DMS114 treated with DMSO at 0.1 percent for 48 hours (cell line): ENCODE data around the gene CREB5.

Experiments used
- DNase-seq: peaks from one replicate; lab custom pipeline; 2025; ENCODE audit not compliant: unreplicated experiment; lab: John Stamatoyannopoulos, UW

CREB5 gene

DNA sequence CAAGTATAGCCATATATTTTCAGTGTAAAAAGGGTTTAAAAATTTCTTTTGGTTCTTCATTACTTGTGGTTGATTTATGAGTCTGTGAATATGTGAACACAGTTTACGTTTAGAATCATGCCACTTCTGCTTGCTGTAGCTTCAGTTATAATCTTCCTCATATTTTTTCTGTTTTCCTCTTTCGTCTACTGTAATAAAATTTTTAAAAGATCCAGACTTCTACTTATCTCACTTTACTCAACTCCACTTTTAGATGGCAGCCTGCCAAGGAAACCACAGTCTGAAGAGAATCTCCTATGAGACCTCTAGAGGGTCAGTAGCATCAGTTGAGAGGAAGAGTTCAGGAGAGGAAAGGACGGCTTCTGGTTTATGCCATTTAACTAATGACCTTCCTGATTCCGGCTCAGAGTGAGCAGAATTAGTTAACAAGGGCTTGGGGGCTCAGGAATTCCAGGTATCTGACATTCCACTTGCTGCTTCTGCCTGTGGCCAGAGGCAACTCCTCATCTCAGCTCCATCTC, 21.4 kb downstream of the CREB5 start:
- DNase-seq, result no peak

DNA sequence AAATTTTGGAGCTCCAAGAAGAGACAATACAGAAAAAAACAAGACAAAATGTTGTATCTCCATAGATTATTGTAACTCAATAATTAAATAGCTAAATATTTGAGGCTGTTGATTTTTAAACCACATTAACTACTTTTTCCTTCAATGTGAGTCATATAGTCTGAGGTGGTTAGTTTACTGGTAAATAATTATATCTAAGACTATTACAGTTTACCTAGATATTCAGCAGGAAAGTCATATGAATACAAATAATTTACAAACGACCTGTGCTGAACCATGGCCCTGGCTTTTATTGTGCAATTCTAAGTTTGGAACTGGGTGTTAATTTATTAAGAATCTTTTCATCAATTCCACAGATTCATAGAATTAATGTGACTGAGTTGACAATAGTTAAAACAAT, 22.2 kb downstream of the CREB5 start:
- no peak for DNase-seq

DNA sequence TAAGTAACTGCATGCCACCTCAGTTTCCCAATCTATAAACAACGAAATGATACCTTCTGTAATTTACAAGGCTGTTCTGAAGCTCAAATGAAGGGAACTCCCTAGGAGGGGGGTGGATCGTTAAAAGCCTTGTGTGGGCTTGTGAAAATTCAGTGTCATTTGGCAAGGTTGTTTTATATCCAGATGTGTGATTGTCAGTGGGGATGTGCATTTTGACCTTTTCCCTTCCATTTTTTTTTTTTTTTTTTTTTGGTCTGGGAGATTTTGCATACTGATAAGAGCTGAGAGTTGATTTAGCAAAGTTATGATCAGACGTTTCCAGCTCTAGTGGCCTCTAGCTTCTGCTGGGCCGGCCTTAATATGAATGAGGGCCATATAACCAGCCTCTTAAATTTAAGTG, 22.8 kb downstream of the CREB5 start:
- no peak for DNase-seq

DNA sequence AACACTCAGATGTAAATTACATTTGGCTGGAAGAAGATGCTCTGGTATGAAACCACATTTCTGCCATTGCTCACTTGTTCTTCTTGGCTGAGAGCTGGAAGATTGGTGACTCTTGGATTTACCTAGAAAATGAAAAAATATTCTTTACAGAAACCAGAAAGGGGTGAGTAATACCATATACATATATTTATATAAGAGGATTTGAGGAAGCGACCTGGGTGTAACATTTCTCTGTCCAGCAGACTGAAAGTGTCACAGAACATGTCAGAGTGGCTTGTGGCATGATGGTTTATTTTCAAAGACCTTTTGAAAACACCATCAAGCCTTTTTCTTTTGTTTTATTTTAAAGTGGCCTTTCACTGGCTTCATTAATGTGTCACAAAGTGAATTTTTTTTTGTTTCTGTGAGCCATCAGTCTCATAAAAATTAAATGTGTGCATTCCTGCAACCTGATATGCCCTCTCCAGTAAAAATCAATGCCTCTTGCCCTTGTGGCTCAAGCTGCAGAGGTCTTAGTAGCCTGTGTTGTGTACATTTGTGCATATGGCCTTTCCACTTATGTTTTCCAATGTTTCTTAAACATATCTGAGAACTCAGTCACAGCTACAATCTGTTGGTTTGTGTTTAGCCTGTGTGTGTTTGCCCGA, 23.5 kb downstream of the CREB5 start:
- DNase-seq, result no peak

DNA sequence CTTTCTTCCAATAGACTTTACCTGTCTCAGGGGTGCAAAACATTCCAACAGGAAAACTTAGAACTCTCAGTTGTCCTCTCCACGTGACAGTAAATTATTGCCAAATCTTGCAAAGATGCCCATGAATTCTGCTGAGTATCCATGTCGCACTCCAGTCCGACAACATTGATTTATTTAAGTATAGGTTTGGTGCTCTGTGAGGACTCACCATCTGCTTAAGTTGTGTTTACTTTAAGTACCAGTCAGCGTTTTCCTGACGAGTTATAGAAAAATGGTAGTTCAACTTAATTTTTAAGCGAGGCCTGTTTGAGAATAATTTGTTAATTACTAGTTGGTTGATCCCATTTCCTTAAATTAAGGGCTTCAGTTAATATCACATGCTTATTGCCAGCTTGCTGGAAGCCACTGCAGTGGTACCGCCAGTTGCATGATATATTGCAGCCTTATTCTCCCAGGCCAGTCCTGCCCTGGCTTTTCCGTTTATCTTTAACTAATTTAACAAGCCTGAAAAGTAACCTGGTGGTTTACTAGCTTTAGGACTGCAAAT, 27.8 kb downstream of the CREB5 start:
- DNase-seq, result no peak

DNA sequence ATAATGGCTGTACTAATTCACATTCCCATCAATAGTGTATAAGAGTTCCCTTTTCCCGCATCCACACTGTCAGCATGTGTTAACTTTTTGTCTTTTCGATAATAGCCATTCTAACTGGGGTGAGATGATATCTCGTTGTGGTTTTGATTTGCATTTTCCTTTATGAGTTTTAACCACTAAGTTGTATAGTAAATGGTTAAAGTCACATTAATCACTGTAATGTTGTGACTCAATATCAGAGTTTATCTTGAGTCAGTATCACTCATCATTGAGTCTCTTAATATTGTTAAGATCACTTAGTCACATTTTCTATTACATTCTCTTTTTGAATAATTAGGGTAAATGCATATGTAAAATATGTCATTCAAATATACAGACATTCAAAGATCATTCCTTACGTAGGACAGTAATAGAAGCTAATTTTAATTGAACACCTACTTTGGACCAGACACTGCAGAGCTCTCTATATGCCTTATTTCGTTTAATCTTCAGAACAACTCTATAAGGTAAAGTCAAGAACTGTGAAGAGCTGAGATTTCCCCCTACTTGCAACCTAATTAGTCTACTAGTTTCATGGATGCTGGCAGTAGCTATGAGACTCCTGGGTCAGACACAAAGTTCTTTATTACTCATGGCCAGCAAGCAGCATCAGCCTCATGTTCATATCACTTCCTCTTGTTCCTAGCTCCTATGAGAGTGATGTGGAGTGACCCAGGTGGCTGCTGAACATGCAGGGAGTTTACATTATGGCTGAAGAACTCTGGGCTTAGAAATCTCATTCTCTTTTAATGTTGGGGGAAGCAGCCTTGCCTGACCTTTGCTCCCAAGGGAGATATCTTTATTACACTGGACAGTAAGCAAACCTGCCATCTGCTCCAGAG, 30.5 kb downstream of the CREB5 start:
- DNase-seq, result no peak

DNA sequence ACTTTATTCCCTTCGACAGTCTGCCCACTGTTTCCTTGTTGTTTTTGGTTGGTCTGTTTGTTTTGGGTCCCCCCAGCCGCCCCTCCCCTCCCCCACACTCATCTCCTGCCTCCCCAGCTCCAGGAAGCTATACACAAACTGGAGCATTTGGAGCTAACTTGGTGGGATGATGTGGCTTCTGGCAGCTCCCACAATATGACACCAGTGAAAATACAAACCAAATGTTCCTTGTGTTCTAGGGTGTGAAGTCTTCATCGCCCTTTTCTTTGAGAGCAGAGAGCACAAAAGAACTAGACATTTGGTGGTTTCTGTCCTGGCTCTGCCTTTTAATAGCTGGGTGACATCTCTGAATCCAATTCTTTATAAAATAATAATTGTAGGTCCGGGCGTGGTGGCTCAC, 33.8 kb downstream of the CREB5 start:
- no peak for DNase-seq

DNA sequence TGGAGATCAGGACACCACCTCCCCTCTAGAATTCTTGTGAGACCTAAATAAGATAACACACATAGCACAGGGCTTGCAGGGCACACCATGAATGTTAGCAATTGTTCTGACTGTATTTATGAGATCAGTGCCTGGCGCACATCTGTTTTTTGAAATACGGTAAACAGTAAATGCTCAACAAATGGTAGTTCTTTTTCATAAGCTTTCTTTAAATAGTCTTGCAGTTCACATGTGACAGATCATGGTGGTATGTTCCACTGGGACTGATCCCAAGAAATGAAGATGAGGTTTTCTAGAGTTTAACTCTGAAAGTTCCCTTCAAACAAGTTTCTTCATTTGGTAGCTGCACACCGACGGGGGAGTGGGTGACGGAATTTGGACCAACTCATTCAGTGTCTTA, 34.8 kb downstream of the CREB5 start:
- no peak for DNase-seq

DNA sequence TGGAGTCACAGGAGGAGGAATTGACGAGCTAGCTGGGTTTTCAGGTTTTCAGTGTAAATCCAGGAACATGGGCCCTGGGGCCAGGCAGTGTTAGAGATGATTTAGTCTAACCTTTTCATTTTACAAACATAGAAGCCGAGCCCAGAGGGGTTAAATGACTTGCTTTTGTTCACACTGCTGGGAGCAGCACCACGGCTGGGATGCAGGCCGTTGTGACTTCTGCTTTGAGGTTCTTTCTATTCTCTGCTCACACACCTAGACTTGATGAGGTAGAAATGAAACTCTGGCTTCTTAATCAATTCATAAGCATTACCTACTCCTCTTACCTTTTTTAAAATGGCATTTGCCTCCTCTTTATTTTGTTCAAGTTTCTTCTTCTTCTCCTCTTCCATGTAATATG, 36.4 kb downstream of the CREB5 start:
- no peak for DNase-seq

DNA sequence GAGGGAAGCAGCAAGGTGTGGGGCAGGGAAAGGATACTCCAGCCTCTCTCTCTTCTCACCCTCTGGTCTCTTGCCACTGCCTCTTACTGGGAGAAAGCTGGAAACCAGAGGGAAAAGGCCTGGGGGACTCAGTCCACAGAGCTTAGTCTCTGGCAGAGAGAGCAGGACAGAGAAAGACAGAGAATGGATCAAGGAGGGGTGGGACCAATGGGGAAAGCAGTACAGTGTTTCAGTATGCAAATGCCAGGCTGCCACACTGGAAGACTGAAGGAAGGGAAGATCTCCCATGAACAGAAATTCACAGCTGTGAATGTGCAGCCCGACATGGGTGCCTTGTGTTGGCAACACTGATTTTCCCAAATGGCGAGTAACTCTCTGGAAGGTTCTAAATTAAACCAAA, 40.4 kb downstream of the CREB5 start:
- DNase-seq, result no peak

DNA sequence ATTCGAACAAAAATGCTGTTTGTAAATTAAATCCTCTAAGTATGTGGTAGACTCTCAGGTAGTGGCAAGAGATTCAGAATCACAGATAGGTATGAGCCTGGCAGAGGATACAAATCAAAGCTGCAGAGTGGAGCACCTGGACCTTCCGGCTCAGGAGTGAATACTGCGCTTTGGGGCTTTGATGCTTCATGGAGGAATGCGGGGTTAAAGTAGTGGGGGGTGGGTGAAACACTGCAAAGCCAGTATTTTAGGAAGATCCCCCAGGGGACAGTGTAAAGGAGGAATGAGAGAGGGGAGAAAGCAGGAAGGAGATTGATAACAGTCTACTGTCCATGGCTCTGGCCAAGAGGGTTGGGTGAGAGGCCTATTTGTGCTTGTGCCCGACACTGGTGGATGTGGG, 43.2 kb downstream of the CREB5 start:
- DNase-seq, result no peak

DNA sequence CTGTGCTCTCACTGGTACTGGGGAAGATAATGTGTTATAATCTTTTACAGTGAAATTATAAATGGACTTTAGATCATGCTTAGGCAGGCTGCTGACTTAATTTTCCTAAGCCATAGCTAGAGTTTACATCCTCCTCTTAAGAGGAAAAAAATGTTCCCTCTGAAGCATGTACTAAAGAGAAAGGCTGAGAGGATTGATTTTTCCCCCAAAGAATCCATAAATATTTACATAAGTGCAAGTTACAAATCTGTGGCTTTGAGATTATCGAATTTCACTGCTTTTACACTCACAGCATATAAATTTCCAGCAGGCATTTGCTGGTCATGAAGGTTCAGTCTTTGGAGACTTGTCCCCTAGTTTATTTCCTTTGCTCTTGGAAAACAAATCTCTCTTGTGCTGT, 43.7 kb downstream of the CREB5 start:
- no peak for DNase-seq

DNA sequence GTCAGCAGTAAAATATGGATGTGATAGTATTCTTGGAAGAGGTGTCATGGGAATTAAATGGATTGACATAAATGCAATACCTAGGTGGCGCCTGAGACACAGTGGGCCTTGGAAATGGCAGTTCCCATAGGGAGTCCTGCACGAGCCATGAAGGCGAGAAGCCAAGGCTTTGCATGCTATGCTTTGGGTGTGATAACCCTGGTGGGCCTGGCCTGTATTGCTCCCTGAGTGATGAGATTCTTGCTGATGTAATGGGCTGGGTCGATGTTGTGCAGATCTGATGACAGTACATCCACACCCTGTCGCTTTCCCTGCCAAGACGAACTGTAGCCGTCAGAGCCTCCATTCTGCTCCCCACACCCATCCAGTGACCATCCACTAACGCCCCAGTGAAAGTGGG, 46.4 kb downstream of the CREB5 start:
- no peak for DNase-seq

DNA sequence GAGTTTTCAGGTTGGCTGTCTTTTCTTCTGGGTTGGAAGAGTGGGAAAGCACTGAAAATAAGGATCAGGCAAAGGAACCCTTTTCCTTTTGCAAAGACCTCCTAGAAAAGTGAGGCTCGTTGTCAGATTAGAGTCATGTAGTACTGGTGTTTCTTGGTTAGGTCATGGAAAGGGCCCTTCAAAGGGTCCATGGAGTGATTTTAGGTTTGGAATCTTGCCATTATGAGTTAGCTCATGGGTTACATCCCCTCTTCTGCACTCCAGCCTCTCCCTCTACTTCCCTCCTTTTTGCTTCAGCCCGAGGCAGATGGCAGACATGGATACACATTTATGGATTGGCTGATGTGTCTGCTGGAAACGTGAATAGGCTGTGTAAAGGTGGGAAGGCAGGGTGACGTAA, 47.0 kb downstream of the CREB5 start:
- no peak for DNase-seq

DNA sequence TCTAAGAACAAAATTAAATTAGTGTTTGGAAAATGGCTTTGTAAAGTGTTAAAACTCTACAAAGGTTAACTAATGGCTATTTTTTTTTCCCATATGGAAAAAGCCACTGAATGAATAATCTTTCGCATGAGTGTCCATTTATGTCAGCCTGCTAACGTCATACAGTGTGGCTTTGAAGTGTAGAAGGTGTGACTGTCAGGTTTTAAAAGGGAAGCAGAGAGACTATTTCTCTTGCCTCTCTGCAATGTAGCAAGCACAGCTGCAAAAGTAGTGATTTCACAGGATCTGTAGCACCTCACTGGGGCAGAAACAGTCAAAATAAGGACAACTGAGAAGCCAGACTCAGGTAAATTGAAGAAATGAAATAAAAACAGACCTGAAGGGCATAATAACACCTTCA, 53.4 kb downstream of the CREB5 start:
- no peak for DNase-seq

DNA sequence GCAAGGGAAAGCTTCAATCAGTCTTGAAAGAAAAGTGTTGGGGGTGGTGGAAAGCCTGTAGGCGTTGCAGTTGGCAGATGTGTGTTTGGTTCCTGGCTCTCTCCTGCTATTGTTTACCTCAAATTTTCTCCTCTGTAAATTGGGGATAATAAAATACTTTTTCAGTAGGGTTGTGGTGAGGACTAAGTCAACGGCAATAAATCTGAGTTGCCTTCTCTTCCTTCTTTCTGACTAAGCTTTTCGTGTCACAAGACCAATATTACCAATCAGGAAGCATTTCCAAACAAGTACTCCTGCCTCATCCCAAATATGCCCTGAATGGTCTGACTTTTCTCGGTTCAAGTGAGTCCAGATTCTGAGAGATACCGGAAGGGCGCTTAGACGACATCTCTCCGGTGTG, 54.0 kb downstream of the CREB5 start:
- no peak for DNase-seq

DNA sequence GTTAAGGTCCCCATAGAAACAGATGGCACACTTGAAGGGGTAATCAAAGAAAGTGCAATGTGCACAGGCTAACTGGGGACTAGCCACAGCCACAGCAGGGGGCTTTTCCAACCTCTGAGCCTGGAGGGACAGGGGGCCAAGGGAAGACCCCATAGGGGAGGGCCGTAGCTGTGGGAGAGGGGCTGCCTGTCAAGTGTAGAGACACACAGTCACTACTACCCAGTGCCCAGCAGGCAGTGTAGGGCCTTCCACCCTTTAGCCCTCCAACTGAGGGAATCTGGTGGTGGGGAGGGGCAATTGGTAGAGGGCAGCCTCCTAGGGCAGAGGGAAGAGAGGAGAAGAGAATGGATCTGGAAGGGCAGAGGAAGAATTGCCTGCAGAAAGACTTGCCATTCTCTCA, 54.6 kb downstream of the CREB5 start:
- no peak for DNase-seq

DNA sequence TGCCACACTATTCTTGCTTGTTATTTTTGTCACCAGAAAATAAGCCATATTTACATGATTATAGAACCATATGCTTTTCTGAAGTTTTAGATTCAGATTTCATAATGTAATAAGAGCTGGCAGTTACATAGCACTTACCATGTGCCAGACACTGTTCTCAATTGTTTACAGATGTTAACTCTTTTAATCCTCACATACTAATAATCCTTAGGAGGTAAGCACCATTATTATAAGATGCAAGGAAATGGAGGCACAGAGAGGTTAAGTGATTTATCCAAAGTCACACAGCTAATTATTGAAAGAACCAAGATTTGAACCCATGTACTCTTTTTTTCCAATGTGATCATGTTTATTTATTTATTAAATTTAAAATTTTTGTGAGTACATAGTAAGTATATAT, 57.2 kb downstream of the CREB5 start:
- no peak for DNase-seq

DNA sequence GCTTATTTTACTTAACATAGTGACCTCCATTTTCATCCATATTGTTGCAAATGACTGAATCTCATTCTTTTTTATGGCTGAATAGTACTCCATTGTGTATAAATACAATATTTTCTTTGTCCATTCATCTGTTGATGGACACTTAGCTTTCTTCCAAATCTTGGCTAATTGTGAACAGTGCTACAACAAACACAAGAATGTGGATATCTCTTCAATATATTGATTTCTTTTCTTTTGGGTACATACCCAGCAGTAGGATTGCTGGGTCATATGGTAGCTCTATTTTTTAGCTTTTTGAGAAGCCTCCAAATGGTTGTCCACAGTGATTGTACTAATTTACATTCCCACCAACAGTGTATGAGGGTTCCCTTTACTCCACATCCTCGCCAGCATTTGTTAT, 58.0 kb downstream of the CREB5 start:
- no peak for DNase-seq

DNA sequence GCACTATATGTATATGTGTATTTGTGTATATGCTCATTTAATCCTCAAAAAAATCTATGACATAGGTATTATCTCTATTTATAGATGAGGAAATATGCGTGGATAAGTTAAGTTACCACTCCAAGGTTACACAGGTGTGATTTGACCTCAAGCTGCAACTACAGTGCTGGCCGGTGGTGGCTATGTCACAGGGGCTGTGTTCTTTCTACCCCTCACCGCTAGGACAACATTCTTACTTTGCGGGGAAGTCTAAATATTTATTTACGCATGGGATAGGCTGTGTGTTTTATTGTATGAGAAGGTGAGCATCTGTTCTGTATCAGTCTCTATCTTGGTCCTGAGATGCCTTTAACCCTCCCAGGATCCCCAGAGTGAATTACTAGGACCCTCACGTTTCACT, 60.0 kb downstream of the CREB5 start:
- no peak for DNase-seq

DNA sequence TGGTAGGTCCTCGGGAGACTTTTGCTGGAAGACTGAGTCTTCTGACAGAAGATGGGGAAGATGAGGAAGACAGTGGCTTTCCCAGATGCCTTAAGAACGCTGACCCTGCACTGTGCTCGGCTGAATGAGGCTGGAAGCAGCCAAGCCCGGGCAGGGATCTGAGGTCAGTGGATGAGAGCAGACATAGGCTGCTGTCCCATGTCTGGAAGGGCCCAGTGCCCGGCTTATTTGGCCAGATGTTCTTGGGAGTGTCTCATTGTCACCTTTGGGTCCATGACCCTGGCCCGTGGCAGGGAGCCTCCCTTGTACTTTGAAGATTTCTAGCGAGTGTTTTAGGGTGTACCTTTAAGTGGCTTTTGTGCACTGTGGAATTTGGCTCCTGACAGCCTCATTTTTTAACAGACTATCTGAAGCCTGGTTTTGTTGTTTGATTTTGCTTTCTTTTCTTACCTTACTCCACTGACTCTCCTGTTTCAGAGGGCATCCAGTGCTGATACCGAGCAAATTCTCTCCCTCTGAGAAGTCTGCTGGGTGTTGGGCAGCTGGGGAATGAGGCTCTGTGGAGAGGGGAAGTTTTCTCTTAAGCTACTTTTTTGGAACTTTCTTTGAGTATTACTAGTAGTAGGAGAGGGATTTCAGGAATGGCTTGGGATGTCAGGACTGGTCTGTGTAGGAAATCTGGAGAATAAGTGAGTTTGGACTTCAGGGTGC, 61.4 kb downstream of the CREB5 start:
- DNase-seq, result no peak

DNA sequence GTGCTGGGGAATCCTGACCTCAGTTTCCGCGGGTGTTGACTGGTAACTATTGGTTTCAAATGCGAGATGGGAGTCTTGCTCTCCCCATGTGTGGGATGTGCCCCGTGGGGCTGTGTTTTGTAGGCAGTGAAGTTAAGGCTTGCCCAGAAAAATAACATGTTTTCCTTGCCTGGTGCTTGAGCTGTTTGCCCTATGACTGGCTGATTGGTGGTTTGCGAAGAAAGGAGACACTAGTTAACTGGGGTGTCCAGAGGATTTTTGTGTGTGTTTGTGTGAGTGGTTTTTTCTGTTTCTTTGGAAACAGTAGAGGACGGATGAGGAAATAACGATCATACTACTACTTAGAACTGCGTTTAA, 61.9 kb downstream of the CREB5 start:
- no peak for DNase-seq
